Measurements from ENCODE around the gene RIMBP2.

Gene RIMBP2

DNA sequence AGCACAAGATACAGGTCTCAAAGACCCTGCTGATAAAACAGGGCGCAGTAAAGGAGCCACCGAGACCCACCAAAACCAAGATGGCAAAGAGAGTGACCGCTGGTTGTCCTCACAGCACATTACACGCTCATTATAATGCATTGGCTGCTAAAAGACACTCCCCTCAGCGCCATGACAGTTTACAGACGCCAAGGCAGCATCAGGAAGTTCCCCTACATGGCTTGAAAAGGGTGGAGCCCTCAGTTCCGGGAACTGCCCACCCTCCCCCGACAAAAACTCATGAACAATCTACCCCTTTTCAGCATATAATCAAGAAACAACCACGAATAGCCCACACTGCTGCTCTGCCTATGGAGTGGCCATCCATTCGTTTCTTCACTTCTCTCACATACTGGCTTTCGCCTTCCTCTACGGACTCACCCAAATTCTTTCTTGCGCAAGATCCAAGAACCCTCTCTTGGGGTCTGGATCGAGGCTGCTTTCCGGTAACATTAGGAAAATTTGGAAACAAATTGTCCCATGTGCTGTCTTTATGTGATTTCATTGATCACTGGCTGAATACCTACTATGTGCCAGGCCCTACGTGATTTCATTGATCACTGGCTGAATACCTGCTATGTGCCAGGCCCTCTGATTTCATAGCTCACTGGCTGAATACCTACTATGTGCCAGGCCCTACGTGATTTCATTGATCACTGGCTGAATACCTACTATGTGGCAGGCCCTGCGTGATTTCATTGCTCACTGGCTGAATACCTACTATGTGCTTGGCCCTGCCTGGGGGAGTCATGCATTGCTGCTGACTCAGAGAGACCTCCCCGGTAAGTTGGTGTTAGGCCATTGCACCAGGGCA lies 252.1 kb downstream of the RIMBP2 start:
- H3K4me1 Mint-ChIP-seq, result no peaks in the 10 kb centered on the region
- H3K9me3 Mint-ChIP-seq, result no peaks in the 10 kb centered on the region
- H3K27ac Mint-ChIP-seq, result no peak overlapping the region
- no peak overlapping the region for H3K4me3 Mint-ChIP-seq
- H3K36me3 Mint-ChIP-seq, result no peaks in the 10 kb centered on the region
- H3K27me3 Mint-ChIP-seq, result no peaks in the 10 kb centered on the region

DNA sequence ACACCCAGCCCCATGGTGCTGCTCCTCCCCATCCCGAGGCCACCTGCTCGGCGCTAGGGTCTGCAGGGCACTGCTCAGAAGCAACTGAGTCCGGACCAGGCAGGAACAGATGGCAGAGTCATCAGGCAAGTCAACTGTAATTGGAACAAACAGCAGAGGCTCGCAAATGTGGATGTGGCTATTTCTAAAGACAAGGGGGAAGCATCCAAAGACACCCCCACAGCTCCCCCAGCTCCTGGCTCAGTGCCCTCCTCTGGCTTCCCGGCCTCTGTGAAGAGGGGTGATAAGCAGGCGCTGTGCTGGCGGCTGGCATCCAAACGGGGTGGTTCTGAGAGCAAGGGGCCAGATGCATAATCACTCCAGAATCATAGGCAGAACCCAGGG lies 252.8 kb downstream of the RIMBP2 start:
- Mint-ChIP-seq H3K4me1 (no peaks in the 10 kb centered on the region), H3K27me3 (no peaks in the 10 kb centered on the region), H3K36me3 (no peaks in the 10 kb centered on the region), H3K9me3 (no peaks in the 10 kb centered on the region), H3K27ac (no peak overlapping the region), H3K4me3 (no peak overlapping the region)

DNA sequence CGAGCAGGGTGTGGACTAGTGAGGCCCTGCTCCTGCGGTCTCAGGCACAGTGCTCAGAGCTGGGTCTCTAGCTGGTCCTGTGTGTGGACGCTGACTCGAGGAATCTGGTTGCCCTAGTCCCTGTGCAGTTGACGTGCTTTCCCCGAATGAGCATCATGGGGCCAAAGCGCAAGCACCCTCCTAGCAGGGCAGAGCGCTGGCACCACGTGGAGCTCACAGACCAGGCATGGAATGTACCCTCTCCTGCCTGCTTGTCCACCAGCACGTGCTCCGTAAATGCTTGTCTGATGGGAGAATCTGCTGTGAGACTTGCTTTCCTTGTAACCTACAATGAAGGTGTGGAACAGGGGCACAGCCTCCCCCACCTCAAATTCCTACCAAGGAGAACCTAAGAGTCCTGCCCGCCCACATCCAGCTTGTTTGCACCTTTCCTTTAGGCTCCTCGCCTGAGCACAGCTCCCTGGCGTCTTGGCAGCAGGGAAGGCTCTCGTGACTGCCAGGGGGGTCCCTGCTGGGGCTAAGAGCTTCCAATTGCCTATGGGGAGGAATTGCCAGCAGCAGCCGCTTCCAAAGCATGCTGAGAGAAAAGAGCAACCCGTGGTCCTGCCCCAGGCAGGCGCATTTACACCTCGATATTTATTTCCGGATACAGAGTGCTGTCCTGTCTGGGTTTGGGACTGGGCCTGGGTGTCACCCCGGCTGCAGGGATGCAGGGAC lies 253.4 kb downstream of the RIMBP2 start:
- no peaks in the 10 kb centered on the region for H3K36me3 Mint-ChIP-seq
- no peak overlapping the region for H3K4me3 Mint-ChIP-seq
- no peaks in the 10 kb centered on the region for H3K9me3 Mint-ChIP-seq
- H3K27me3 Mint-ChIP-seq, result no peaks in the 10 kb centered on the region
- H3K4me1 Mint-ChIP-seq, result no peaks in the 10 kb centered on the region
- H3K27ac Mint-ChIP-seq, result no peak overlapping the region

DNA sequence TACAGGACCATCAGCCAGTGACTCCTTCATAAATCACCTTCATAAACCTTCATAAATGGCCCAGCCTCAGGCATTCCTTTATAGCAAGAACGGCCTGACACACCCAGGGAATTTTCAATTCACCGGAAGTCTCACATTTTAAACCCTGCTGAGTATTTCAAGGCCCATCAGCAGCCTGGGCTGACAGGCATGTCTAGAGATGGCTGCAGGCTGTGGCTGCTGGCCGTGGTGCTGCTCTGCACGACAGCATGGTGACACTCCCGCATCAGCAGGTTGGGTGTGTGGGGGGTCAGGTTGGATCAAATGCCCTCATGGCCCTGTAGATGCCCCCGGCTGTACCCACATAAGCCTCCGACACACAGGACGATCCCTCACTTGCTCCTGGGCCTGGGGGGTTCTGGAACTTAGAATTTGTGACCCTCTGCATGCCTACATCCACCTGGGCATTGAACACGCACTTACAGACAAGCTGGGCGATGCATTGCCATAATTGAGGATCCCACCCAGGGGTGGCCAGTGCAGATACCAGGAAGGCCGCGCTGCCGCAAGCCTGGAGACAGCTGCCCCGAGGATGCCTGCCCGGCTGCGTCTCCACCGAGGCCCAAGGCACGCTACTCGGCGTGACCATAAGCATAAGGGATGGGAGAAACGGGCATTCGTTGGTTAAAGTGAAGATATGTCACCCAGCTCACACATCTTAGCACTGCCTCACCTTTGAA lies 254.1 kb downstream of the RIMBP2 start:
- H3K9me3 Mint-ChIP-seq, result no peaks in the 10 kb centered on the region
- H3K4me1 Mint-ChIP-seq, result no peaks in the 10 kb centered on the region
- no peak overlapping the region for H3K27ac Mint-ChIP-seq
- no peaks in the 10 kb centered on the region for H3K27me3 Mint-ChIP-seq
- H3K4me3 Mint-ChIP-seq, result no peak overlapping the region
- H3K36me3 Mint-ChIP-seq, result no peaks in the 10 kb centered on the region

DNA sequence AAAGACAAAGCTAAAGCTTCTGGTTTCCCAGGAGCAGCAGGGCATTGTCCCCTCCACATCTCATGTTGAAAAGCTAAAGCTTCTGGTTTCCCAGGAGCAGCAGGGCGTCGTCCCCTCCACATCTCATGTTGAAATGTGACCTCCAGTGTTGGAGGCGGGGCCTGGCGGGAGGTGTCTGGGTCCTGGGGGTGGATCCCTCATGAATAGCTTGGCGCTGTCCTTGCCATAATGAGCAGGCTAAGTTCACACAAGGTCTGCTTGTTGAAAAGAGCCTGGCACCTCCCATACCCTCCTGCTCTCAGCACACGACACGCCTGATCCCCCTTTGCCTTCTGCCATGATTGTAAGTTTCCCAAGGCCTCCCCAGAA lies 254.7 kb downstream of the RIMBP2 start:
- H3K9me3 Mint-ChIP-seq, result no peaks in the 10 kb centered on the region
- H3K27me3 Mint-ChIP-seq, result no peaks in the 10 kb centered on the region
- no peaks in the 10 kb centered on the region for H3K36me3 Mint-ChIP-seq
- no peak overlapping the region for H3K27ac Mint-ChIP-seq
- no peaks in the 10 kb centered on the region for H3K4me1 Mint-ChIP-seq
- no peak overlapping the region for H3K4me3 Mint-ChIP-seq

DNA sequence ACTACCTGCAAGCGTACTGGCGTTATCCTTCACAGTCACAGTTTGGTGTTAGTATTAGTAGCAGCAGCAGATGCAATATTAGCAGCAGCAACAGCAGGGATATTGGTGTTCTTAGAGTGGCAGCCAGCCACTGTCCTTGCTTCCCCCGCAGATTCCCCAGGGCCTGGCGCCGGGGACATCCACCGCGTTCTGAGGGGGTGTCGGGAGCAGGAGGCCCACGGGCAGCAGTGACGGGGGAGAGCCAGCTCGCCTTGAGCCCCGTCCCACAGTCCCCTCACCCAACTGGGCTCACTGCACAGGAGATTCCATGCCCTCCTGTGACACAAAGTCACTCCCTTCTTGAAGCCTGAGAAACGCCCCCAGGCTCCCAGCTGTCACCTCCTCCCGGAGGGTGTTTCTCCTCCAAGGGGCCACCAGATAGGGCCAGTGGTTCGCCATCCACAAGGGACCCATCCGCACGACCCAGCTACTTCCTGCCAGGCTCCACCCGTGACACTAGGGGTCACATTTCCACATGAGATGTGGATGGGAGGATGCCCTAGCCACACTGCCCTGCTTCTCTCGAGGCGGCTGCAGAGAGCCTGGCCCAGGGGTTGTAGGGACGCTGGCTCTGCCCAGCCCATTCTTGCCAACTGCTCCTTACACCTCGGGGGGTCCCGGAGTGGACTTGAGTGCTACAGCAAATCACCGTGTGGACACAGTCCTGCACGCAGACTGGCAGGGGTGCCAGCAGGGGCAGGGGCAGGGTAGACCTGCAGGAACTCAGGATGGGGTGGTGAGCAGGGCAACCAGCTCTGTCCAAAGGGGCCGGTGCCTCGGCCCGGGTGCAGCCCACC lies 255.3 kb downstream of the RIMBP2 start:
- Mint-ChIP-seq H3K9me3 (no peaks in the 10 kb centered on the region), H3K27ac (no peak overlapping the region), H3K4me1 (no peaks in the 10 kb centered on the region), H3K4me3 (no peak overlapping the region), H3K27me3 (no peaks in the 10 kb centered on the region), H3K36me3 (no peaks in the 10 kb centered on the region)

DNA sequence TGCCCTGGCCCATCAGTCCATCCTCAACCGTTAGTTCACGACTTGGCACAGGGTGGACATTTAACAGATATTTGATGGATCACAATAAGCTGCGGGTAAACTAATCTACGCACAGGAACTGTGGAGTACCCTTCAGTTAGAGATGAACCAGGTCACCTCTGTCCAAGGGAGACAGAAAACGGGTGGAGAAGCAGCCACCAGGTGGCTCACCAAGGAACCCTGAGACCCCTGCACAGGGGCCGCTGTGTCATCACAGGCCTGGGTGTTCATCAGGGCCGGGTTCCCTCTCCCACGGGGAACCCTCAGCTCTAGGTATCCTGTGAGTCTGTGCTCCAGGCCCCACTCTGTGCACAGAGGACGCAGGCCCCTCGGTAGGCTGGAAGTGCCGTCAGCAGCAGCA lies 256.2 kb downstream of the RIMBP2 start:
- H3K27ac Mint-ChIP-seq, result no peak overlapping the region
- no peaks in the 10 kb centered on the region for H3K27me3 Mint-ChIP-seq
- H3K4me1 Mint-ChIP-seq, result no peaks in the 10 kb centered on the region
- no peak overlapping the region for H3K4me3 Mint-ChIP-seq
- H3K36me3 Mint-ChIP-seq, result no peaks in the 10 kb centered on the region
- H3K9me3 Mint-ChIP-seq, result no peaks in the 10 kb centered on the region

DNA sequence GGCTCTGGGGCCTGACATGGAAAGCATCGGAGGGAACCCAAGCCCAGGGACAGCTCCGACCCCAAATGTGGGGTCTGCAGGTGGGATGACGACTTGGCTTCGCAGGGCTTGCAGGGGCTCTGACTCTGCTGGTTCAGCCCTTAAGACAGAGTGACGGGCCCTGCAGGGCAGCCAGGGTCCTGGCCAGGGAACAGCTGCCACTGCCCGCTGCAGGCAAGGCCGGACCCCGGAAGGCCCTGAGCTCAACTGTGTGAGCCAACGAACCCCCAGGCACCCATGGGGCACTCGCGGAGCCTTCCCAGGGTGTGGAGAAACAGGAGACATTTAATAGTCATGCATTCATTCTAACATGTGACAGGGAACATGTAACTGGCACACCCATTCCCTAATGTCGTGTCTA lies 257.8 kb downstream of the RIMBP2 start:
- H3K9me3 Mint-ChIP-seq, result no peaks in the 10 kb centered on the region
- no peak overlapping the region for H3K27ac Mint-ChIP-seq
- H3K27me3 Mint-ChIP-seq, result no peaks in the 10 kb centered on the region
- no peaks in the 10 kb centered on the region for H3K36me3 Mint-ChIP-seq
- H3K4me1 Mint-ChIP-seq, result no peaks in the 10 kb centered on the region
- H3K4me3 Mint-ChIP-seq, result no peak overlapping the region

DNA sequence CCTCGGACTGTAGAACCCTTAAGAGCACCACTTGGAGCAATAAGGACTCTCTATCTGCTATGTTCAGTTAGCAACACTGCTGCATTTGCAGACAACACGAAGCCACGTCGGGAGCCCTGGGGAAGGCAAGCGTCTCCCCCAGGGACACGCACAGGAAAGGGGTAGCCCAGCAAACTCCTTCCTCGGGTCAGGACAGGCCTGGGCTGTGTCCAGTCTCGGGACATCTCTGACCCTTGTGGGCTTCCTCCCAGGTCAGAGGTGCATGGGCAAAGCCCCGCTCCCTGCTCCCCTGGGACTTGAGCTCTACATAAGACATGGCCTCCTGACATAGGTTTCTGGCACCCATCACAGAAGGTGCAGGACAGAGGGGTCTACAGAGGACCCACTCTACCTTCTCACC lies 258.9 kb downstream of the RIMBP2 start:
- Mint-ChIP-seq H3K27ac (no peak overlapping the region), H3K4me3 (no peak overlapping the region), H3K36me3 (no peaks in the 10 kb centered on the region), H3K9me3 (no peaks in the 10 kb centered on the region), H3K4me1 (no peaks in the 10 kb centered on the region), H3K27me3 (no peaks in the 10 kb centered on the region)

DNA sequence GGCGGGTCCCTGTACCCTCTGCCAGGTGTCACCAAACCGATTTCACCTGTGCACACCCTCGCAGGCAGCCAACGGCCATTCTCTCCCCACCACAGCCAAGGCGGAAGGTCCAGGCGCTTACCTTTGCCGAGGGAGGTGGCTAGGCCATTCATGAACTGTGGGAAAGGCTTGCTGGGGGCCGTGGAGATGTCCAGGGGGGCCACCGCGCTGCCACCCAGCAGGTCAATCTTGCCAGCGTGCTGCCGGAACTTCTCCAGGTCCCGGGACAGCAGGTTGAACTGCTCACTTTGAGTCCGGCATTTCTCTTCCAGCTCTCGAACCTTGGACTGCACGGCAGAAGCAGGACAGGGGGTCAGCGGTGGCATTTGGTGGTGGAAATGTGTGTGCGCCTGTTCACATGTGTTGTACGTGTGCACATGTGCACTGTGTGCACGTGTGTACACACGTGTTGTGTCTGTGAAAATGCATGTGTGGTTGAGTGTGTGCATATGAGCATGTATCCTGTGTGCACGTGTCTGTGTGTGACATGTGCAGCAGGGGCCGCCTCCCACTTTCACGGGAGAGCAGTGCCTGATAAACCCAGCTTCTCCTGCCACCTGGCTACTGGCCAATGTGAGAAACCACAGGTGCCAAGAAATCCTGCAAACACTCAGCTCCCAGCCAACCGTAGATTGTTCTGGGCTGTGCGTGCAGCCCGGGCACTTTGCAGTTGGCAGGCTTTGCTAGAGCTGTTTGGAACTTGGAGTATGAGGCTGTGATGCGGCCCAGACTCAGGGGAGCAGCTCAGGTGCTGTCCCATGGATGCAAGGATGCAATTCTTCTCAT lies 259.5 kb downstream of the RIMBP2 start:
- Mint-ChIP-seq H3K36me3 (no peaks in the 10 kb centered on the region), H3K27me3 (no peaks in the 10 kb centered on the region), H3K4me3 (no peak overlapping the region), H3K27ac (no peak overlapping the region), H3K9me3 (no peaks in the 10 kb centered on the region), H3K4me1 (no peaks in the 10 kb centered on the region)

DNA sequence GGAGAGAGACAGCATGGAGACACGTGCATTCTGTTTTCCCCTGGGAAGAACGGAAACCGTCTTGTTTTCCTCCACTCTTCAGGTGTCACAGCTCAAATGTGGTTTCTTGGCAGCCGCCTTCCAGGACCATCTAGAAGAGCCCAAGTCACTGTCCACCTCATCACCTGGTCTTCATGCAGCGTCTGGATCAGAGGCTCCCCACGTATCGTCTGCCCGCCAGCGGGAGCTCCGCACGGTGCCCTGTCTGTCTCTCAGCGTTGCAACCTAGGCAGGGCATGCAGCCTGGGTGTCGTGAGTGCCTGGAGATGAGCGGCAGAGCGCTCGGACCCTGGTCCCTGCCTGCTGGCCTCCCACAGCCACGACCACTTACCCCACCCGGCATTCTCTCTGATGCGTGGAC lies 260.9 kb downstream of the RIMBP2 start:
- no peaks in the 10 kb centered on the region for H3K27me3 Mint-ChIP-seq

DNA sequence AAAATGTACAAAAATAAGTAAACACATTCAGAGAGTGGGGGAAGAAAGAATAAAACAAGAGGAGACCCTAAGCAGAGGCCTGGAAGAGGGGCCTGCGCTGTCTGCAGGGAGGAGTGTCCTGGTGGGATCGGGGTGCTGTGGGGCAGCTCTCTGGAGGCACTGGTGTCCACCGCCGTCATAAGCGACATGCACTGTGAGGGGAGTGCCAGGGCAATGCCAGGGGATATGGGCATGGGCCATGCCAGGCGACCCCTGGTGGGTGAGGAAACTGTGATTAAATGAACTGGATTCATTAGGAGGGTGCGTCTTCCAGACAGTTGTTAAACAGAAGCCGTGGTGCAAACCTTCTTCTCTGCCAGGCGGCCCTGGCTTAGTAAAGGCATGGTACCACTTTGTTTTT lies 261.8 kb downstream of the RIMBP2 start:
- Mint-ChIP-seq H3K27ac (no peak overlapping the region), H3K27me3 (no peaks in the 10 kb centered on the region), H3K9me3 (no peaks in the 10 kb centered on the region), H3K36me3 (no peaks in the 10 kb centered on the region), H3K4me1 (no peaks in the 10 kb centered on the region), H3K4me3 (no peak overlapping the region)

More for the DNA sequence above, 260.9 kb downstream of the RIMBP2 start:
- Mint-ChIP-seq H3K36me3 (no peaks in the 10 kb centered on the region), H3K9me3 (no peaks in the 10 kb centered on the region), H3K4me3 (no peak overlapping the region), H3K27ac (no peak overlapping the region), H3K4me1 (no peaks in the 10 kb centered on the region)

DNA sequence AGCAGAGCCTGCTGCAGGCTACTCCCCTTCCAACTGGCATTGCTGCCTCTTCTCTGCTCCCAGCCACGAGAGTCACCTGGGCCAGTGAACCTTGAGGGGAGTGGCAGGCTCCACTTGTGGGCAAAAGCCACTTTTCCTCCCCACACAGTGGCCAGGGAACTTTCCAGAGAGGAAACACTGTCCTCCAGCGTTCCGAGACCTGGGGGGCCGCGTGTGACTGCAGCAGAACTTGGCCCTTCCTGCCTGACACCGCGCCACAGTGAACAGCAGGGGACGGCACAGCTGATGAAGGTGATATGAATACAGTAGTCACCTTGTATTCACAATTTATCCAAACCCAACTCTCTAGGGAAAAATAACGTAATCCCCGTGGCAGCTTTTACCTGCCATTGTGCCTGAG lies 263.6 kb downstream of the RIMBP2 start:
- Mint-ChIP-seq H3K4me1 (no peaks in the 10 kb centered on the region), H3K27me3 (no peaks in the 10 kb centered on the region), H3K4me3 (no peak overlapping the region), H3K9me3 (no peaks in the 10 kb centered on the region), H3K27ac (no peak overlapping the region), H3K36me3 (no peaks in the 10 kb centered on the region)

DNA sequence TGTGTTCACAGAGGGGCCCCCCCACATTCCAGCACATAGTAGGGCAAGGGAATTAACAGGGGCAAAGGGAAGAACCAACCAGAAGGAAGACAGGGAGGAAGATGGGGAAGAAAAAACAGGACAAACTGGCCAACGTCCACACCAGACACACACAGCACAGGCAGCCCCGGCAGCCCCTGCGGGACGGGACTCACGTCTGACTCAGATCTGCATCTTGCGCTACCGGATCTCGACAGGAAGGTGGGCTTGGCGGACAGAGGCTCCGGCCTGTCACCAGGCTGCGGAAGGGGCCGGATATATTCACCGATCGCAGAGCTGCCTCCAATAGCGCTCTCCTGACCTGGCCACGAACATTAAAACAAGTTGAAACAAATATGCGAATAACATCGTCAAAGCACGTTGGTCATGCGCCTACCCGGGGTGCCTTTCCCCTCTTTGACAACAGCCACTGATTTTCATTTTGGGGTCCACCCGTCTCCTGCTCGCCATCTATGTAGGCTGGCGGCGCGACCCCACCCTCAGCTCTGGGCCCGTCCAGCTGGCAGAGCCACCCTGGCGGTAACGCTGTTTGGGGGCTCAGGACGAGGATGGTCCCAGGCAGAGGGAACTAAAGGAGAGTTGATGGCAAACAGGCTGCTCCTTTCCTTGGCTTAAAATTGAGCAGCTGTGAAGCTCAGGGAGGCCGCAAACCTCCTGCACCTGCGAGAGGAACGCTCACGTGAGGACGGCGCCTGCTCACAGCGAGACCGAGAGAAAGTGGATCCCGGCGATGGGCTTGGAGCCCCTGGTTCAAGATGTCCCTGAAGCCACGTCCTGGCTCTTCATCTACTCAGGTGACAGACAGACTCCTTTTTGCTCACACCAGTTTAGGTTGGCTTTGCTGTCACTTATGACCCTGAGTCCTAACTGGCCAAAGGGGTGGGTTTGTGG lies 264.8 kb downstream of the RIMBP2 start:
- Mint-ChIP-seq H3K27ac (no peak overlapping the region), H3K4me3 (no peak overlapping the region), H3K9me3 (no peaks in the 10 kb centered on the region), H3K27me3 (no peaks in the 10 kb centered on the region), H3K36me3 (no peaks in the 10 kb centered on the region), H3K4me1 (no peaks in the 10 kb centered on the region)

Data from activated naive CD4-positive, alpha-beta T cell treated with anti-CD3 and anti-CD28 coated beads, Interleukin-2, amount 50 U/mL, for 24 hours (primary cell).